ENCODE measurements around the gene OTULINL.
"Not testable (repeated sequence)": the region's sequence is repeated elsewhere in the genome, so short reads cannot be mapped to it uniquely, and the experiment has no call there.

OTULINL gene

GRCh38 chr5:14581106-14581890 is at the start of gene OTULINL:
TSS of gene OTULINL (plus strand) at chr5:14581792. CDS start at chr5:14581895, 103 bp downstream.
- peak; percentile 43 for DNase-seq (ENCODE audit: low spot score)

GRCh38 chr5:14532180-14532579 is 49.4 kb upstream of the OTULINL start:
- no peak for DNase-seq (ENCODE audit: low spot score)

GRCh38 chr5:14534773-14535172 is 46.8 kb upstream of the OTULINL start:
- DNase-seq (ENCODE audit: low spot score), result no peak

GRCh38 chr5:14545308-14545707 is 36.3 kb upstream of the OTULINL start:
- no peak for DNase-seq (ENCODE audit: low spot score)

GRCh38 chr5:14545862-14546261 is 35.7 kb upstream of the OTULINL start:
- no peak for DNase-seq (ENCODE audit: low spot score)

GRCh38 chr5:14547666-14548065 is 33.9 kb upstream of the OTULINL start:
- DNase-seq (ENCODE audit: low spot score), result no peak

GRCh38 chr5:14551211-14551610 is 30.4 kb upstream of the OTULINL start:
- DNase-seq (ENCODE audit: low spot score), result no peak

GRCh38 chr5:14552017-14552416 is 29.6 kb upstream of the OTULINL start:
- no peak for DNase-seq (ENCODE audit: low spot score)

- not testable (repeated sequence) for DNase-seq (ENCODE audit: low spot score)
These were observed 27.3 kb upstream of the OTULINL start for GRCh38 chr5:14554288-14554687.

- no peak for DNase-seq (ENCODE audit: low spot score)
These were observed 25.6 kb upstream of the OTULINL start for GRCh38 chr5:14556015-14556414.

- no peak for DNase-seq (ENCODE audit: low spot score)
These were observed 24.3 kb upstream of the OTULINL start for GRCh38 chr5:14557203-14557770.

GRCh38 chr5:14557791-14558415 is 23.7 kb upstream of the OTULINL start:
- no peak for DNase-seq (ENCODE audit: low spot score)

GRCh38 chr5:14560091-14560595 is 21.4 kb upstream of the OTULINL start:
- DNase-seq (ENCODE audit: low spot score), result no peak

- DNase-seq (ENCODE audit: low spot score), result no peak
These were observed 19.9 kb upstream of the OTULINL start for GRCh38 chr5:14561741-14562140.

GRCh38 chr5:14568333-14568732 is 13.3 kb upstream of the OTULINL start:
- no peak for DNase-seq (ENCODE audit: low spot score)

GRCh38 chr5:14569948-14570691 is 11.5 kb upstream of the OTULINL start:
- DNase-seq (ENCODE audit: low spot score), result no peak

- no peak for DNase-seq (ENCODE audit: low spot score)
These were observed 9.7 kb upstream of the OTULINL start for GRCh38 chr5:14571901-14572300.

- no peak for DNase-seq (ENCODE audit: low spot score)
These were observed 9.2 kb upstream of the OTULINL start for GRCh38 chr5:14572385-14572784.

- no peak for DNase-seq (ENCODE audit: low spot score)
These were observed 8.8 kb upstream of the OTULINL start for GRCh38 chr5:14572836-14573235.

- DNase-seq (ENCODE audit: low spot score), result no peak
These were observed 7.5 kb upstream of the OTULINL start for GRCh38 chr5:14574096-14574495.

GRCh38 chr5:14574891-14575508 is 6.6 kb upstream of the OTULINL start:
- DNase-seq (ENCODE audit: low spot score), result no peak

GRCh38 chr5:14576206-14576605 is 5.4 kb upstream of the OTULINL start:
- DNase-seq (ENCODE audit: low spot score), result no peak

All from COLO829 (cell line).